NCI-H510A (cell line): Measurements from ENCODE around the gene NBPF6.
"Not testable (repeated sequence)": the region's sequence is repeated elsewhere in the genome, so short reads cannot be mapped to it uniquely, and the experiment has no call there.

Source experiments
- DNase-seq: peaks from one replicate; lab custom pipeline; 2025; lab: John Stamatoyannopoulos, UW

NBPF6 gene

GRCh38 chr1:108502624-108503023, 52.5 kb downstream of the NBPF6 start:
- DNase-seq: no peak

GRCh38 chr1:108503062-108503733, 53.1 kb downstream of the NBPF6 start:
- no peak for DNase-seq

- DNase-seq: no peak
These were observed 54.3 kb downstream of the NBPF6 start for GRCh38 chr1:108504447-108504846.

GRCh38 chr1:108505763-108506070, 55.6 kb downstream of the NBPF6 start:
- no peak for DNase-seq

GRCh38 chr1:108511764-108512163, 61.6 kb downstream of the NBPF6 start:
- no peak for DNase-seq

GRCh38 chr1:108512239-108513043, 62.3 kb downstream of the NBPF6 start:
- DNase-seq: no peak

- DNase-seq: no peak
These were observed 62.9 kb downstream of the NBPF6 start for GRCh38 chr1:108513044-108513415.

GRCh38 chr1:108513914-108514313, 63.8 kb downstream of the NBPF6 start:
- DNase-seq: not testable (repeated sequence)

- DNase-seq: not testable (repeated sequence)
These were observed 67.3 kb downstream of the NBPF6 start for GRCh38 chr1:108517301-108517897.
